ENCODE measurements around the gene FAM156A.
"Not testable (repeated sequence)": the region's sequence is repeated elsewhere in the genome, so short reads cannot be mapped to it uniquely, and the experiment has no call there.

Gene FAM156A

GRCh38 chrX:52966993-52967738 lies 8.8 kb upstream of the FAM156A start:
- not testable (repeated sequence) for DNase-seq (ENCODE audit: low read depth)

GRCh38 chrX:52958961-52959360 lies 643 bp upstream of the FAM156A start:
- DNase-seq (ENCODE audit: low read depth): not testable (repeated sequence)

- not testable (repeated sequence) for DNase-seq (ENCODE audit: low read depth)
Observed at GRCh38 chrX:52949884-52950283, 8.4 kb downstream of the FAM156A start.

- not testable (repeated sequence) for DNase-seq (ENCODE audit: low read depth)
Observed at GRCh38 chrX:52949325-52949724, 9.0 kb downstream of the FAM156A start.

GRCh38 chrX:52948265-52948664 lies 10.1 kb downstream of the FAM156A start:
- DNase-seq (ENCODE audit: low read depth): not testable (repeated sequence)

- DNase-seq (ENCODE audit: low read depth): not testable (repeated sequence)
Observed at GRCh38 chrX:52947501-52947900, 10.8 kb downstream of the FAM156A start.

GRCh38 chrX:52945838-52946494 lies 12.4 kb downstream of the FAM156A start:
- not testable (repeated sequence) for DNase-seq (ENCODE audit: low read depth)

- not testable (repeated sequence) for DNase-seq (ENCODE audit: low read depth)
Observed at GRCh38 chrX:52941728-52942127, 16.6 kb downstream of the FAM156A start.

GRCh38 chrX:52940704-52941103 lies 17.6 kb downstream of the FAM156A start:
- DNase-seq (ENCODE audit: low read depth): not testable (repeated sequence)

- not testable (repeated sequence) for DNase-seq (ENCODE audit: low read depth)
Observed at GRCh38 chrX:52935470-52935784, 22.9 kb downstream of the FAM156A start.

GRCh38 chrX:52934704-52935469 lies 23.4 kb downstream of the FAM156A start:
- peak; percentile 92 for DNase-seq (ENCODE audit: low read depth)

GRCh38 chrX:52933976-52934703 lies 24.2 kb downstream of the FAM156A start:
- no peak for DNase-seq (ENCODE audit: low read depth)

- no peak for DNase-seq (ENCODE audit: low read depth)
Observed at GRCh38 chrX:52933213-52933612, 25.1 kb downstream of the FAM156A start.

GRCh38 chrX:52930214-52930613 lies 28.1 kb downstream of the FAM156A start:
- not testable (repeated sequence) for DNase-seq (ENCODE audit: low read depth)

- DNase-seq (ENCODE audit: low read depth): peak; percentile 61
Observed at GRCh38 chrX:52923781-52924241, 34.5 kb downstream of the FAM156A start.

- DNase-seq (ENCODE audit: low read depth): not testable (repeated sequence)
Observed at GRCh38 chrX:52914704-52915103, 43.6 kb downstream of the FAM156A start.

GRCh38 chrX:52913681-52914080 lies 44.6 kb downstream of the FAM156A start:
- DNase-seq (ENCODE audit: low read depth): not testable (repeated sequence)

GRCh38 chrX:52909313-52909969 lies 48.9 kb downstream of the FAM156A start:
- not testable (repeated sequence) for DNase-seq (ENCODE audit: low read depth)

- DNase-seq (ENCODE audit: low read depth): not testable (repeated sequence)
Observed at GRCh38 chrX:52907900-52908299, 50.4 kb downstream of the FAM156A start.

- not testable (repeated sequence) for DNase-seq (ENCODE audit: low read depth)
Observed at GRCh38 chrX:52907137-52907536, 51.2 kb downstream of the FAM156A start.

GRCh38 chrX:52906072-52906471 lies 52.2 kb downstream of the FAM156A start:
- not testable (repeated sequence) for DNase-seq (ENCODE audit: low read depth)

Data from ELR (cell line).